HG02678 (cell line): ENCODE results near the gene RBP5.

Experiments
- ATAC-seq: cut with Tn5 transposase; IDR thresholded peaks from one replicate; pipeline ENCODE4 v1.9.1; 2021; ENCODE audit warnings: mild to moderate bottlenecking, moderate library complexity; ENCODE audit not compliant: unreplicated experiment

RBP5 gene

GRCh38 chr12:7128681-7129286 is at the start of gene RBP5:
Gene RBP5, minus strand, starts transcription at chr12:7128889. Its CDS starts 114 bp downstream, at chr12:7128775.
- ATAC-seq, result no peak

GRCh38 chr12:7178481-7178880 is 49.8 kb upstream of the RBP5 start:
- ATAC-seq, result no peak

GRCh38 chr12:7176595-7176994 is 47.9 kb upstream of the RBP5 start:
- ATAC-seq, result no peak

GRCh38 chr12:7175493-7175892 is 46.8 kb upstream of the RBP5 start:
- no peak for ATAC-seq

GRCh38 chr12:7171854-7172253 is 43.2 kb upstream of the RBP5 start:
- no peak for ATAC-seq

- no peak for ATAC-seq
Observed at GRCh38 chr12:7169951-7170350, 41.3 kb upstream of the RBP5 start.

- ATAC-seq, result no peak
Observed at GRCh38 chr12:7162691-7163114, 34.0 kb upstream of the RBP5 start.

GRCh38 chr12:7161811-7162210 is 33.1 kb upstream of the RBP5 start:
- ATAC-seq, result no peak

- ATAC-seq, result no peak
Observed at GRCh38 chr12:7161327-7161726, 32.6 kb upstream of the RBP5 start.

- no peak for ATAC-seq
Observed at GRCh38 chr12:7160183-7160582, 31.5 kb upstream of the RBP5 start.

GRCh38 chr12:7158781-7159609 is 30.3 kb upstream of the RBP5 start:
- ATAC-seq, result no peak

GRCh38 chr12:7157391-7157790 is 28.7 kb upstream of the RBP5 start:
- no peak for ATAC-seq

GRCh38 chr12:7156259-7157197 is 27.8 kb upstream of the RBP5 start:
- no peak for ATAC-seq

- no peak for ATAC-seq
Observed at GRCh38 chr12:7155471-7156034, 26.9 kb upstream of the RBP5 start.

- no peak for ATAC-seq
Observed at GRCh38 chr12:7154901-7155470, 26.3 kb upstream of the RBP5 start.

GRCh38 chr12:7154042-7154441 is 25.4 kb upstream of the RBP5 start:
- no peak for ATAC-seq

- ATAC-seq, result no peak
Observed at GRCh38 chr12:7152818-7153217, 24.1 kb upstream of the RBP5 start.

GRCh38 chr12:7151532-7151931 is 22.8 kb upstream of the RBP5 start:
- no peak for ATAC-seq

- ATAC-seq, result no peak
Observed at GRCh38 chr12:7150841-7151240, 22.2 kb upstream of the RBP5 start.

GRCh38 chr12:7150356-7150755 is 21.7 kb upstream of the RBP5 start:
- no peak for ATAC-seq

GRCh38 chr12:7146906-7147305 is 18.2 kb upstream of the RBP5 start:
- ATAC-seq, result no peak
